HG02759 (cell line): ENCODE results near the gene S1PR1.

ENCODE experiments used
- ATAC-seq: cut with Tn5 transposase; IDR thresholded peaks from one replicate; pipeline ENCODE4 v1.9.1; 2021; ENCODE audit warnings: mild to moderate bottlenecking, moderate library complexity; ENCODE audit not compliant: unreplicated experiment

S1PR1 gene

DNA sequence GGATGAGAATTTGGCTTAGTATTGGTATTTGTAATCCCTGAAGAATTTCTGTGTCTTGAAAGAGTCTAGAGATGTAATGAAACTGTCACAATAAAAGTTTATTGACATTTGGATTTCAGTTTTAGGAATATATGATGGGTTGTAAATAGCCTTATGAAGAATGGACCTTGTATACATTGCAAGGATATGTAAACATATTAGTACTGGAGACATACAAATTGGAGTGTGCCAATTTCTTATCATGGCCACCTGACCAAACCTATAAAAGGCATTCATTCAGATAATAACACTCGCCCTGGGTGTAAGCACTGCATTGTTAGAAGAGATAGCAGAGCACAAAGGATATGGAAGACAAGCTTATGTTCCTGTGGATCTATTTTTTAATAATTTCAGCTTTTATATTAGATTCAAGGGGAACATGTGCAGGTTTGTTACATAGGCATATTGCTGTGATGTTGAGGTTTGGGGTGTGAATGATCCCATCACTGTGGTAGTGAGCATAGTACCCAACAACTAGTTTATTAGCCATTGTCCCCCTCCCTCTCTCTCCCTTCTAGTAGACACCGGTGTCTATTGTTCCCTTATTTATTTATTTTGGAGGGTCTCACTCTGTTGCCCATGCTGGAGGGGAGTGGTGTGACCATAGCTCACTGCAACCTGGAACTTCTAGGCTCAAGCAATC lies 8.6 kb downstream of the S1PR1 start:
- ATAC-seq, result no peak

DNA sequence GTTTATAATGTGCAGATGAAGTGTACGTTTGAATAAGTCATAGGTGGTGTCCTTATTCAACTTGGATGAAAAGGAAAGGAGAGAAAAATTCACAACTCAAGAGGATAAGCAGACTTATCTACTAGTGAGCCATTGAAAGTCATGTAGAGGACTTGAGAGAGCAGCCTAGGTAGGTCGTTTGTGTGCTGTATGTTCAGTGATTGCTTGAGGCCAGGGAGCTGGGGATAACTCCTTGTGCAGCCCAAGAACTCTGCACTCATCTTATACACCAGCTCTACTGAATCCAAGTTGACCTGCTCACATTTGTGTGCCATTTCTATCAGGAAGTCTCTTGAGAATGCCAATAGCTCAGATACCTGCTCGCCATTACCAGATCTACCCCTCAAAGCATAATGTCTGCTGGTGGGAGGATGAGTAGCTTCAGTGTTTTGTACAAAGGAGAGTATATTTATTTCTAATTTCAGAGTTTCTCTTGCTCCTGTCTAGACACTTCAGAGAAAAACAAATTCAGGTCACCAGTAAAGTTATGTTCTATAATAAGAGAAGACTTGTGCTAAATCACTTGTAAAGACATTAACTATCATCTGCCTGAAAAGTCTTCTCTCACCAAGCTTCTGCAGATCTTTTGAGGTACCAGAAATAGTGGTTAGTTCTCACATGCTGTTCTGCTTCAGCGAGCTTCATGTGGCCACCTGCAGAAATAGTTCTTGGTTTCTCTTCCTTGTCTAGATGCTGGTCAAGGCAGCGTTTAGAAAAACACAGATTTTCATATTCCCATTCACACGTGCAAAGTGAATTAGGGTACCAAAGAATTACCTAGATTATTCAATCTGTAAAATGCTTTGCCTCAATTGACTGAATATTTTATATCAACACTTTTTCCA lies 10.8 kb downstream of the S1PR1 start:
- peak; percentile 96 for ATAC-seq

- ATAC-seq, result no peak
Measured at GRCh38 chr1:101250222-101250621, 13.4 kb downstream of the S1PR1 start.

GRCh38 chr1:101250656-101251272 lies 13.9 kb downstream of the S1PR1 start:
- no peak for ATAC-seq

DNA sequence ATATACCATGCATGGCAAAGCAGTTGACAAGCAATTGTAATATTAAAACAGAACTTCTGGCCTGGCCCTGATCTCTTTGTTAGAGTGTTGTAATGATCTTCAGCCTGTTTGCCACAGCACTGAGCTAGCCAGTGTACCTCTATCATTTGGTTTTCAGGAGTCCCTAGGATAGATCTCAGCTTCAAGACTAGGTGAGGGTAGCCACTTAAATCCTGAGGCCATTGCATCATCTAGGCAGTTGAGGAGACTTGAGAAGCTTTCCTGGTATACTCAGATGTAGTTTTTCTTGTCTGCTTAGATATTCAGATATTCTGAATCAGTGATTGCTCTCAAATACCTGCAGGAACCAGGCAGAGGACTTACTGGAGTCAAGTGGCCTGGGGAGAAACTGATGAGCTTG lies 14.7 kb downstream of the S1PR1 start:
- no peak for ATAC-seq

DNA sequence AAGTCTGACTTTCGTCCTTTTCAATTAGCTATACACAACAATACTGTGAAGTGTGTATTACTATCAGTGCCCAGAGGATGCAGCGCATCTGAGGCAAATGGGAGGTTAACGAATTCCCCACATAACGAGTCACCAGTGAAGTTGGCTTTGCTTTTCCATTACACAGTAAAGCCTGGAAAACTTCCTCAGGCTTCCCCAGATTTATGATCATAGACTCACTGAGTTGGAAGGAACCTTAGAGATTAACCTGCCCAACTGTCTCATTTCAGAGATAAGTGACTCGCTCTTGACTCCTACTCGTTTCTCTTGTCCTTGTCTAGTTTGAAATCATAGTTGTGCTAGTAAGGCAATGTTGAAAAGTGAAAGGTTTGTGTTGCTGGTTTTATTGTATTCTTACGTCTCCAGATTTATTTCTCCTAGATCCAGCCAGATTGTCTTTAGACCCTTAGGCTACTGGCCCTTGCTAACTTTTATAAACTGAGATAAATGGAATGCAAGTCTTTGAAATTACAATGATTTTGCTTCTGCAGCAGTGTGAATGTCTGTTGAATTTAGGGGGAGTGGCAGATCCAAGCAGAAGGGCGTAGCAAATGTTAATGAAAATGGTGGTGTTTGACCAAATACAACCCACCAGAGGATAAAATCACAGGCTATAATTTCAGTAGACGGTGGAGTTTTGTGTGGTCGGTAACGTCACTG lies 17.3 kb downstream of the S1PR1 start:
- no peak for ATAC-seq

DNA sequence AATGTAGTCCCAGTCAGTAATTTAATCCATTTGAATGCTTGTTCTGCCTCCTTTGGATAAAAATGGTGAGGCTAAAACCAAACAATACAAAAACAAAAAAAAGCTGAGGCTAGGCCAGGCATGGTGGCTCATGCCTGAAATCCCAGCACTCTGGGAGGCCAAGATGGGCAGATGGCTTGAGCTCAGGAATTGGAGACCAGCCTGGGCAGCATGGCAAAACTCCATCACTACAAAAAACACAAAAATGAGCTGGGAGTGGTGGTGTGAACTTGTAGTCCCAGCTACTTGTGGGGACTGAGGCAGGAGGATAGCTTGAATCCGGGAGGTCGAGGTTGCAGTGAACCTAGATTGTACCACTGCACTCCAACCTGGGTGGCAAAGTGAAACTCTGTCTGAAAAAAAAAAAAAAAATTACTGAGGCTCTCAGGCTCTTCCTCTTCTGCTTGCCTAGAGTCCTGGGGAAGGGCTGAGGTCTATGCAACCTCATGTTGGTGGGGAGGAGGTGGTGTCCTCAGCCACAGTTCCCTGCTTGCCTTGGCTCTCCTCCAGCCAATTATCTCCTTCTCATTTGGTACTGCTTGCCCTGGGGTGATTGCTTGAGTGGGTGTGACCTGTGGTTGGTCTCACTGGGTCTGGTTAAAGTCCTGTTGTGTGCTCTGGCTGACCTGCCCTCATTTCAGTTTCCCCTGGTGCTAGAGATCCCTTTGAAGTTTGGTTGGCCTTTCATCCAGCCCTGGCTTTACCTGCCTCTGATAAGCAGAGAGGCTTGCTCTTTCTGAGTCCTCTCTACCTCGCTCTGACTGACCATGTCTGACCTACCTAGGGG lies 20.9 kb downstream of the S1PR1 start:
- peak; percentile 92 for ATAC-seq

- no peak for ATAC-seq
Measured at GRCh38 chr1:101259744-101260148, 22.9 kb downstream of the S1PR1 start.

GRCh38 chr1:101260556-101261350 lies 23.9 kb downstream of the S1PR1 start:
- no peak for ATAC-seq

DNA sequence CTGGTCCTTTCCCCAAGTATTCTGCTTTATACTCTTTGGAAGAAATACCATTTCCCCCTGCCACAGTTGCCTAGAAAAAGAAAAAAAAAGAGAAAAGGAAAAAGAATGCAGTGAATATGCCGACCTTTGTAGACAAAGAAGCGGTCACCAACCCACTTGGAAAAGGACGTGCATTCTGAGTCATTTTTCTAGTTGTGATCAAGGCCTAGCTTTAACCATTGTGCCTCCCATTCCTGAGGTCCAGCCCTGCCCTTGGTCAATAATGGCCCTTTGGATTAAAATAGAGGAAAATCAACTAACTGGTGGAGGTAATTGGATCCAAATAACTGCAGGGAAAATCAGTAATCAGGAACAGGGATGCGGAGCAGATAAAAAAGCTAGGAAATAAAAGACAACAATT lies 24.8 kb downstream of the S1PR1 start:
- ATAC-seq, result no peak

DNA sequence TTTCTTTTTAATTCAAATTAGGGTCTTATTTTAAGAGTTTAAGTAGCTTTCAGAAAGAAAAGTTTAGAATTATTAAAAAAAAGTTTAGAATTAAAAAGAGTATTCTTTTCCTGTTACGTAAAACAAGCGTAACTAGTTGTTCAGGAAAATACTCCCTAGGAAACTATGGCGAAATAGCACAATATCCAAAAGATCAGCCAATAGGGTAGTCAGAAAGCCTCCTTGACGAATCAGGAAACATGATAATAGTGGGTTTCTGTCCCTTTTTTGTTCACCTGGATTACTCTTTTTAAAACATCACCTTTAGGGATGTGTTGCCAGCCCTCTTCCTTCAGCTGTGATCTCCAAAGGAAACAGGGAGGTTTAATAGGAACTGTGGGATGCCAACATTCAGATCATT lies 25.2 kb downstream of the S1PR1 start:
- ATAC-seq, result no peak

DNA sequence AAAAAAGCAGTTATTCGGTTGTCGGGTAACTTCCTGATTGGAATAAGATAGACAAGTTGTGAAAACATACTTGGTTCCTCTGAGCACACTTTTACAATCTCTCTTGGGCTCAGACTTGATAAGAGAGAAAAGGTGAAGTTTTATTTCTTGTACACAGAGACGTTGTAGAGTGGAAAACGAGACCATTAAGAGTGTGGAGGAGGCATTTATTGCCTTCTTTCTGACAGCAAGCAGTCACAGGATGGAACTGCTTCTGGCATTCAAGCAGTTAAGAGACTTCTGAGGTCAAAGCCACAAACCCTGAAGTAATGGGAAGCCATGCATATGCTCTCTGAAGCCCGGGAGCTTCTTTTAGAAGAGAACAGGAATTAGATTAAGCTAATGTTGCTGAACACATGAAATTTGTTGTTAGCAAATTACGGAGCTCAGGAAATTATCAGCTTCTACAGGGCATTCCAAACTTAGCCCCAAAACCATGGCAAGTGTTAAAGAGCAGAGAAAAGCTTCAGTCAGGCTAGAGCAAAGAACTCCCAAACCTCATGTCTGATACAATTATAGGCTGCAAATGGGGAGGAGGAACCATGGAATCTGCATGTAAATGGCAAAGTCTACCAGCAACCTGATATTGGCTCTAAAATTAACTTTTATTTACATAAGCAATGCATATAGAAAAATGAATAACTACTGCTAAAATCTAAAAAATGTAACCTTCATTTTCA lies 26.0 kb downstream of the S1PR1 start:
- peak; percentile 40 for ATAC-seq

GRCh38 chr1:101264697-101265096 lies 27.9 kb downstream of the S1PR1 start:
- ATAC-seq, result no peak

- ATAC-seq, result no peak
Measured at GRCh38 chr1:101265684-101266083, 28.9 kb downstream of the S1PR1 start.

- ATAC-seq, result no peak
Measured at GRCh38 chr1:101267082-101267481, 30.3 kb downstream of the S1PR1 start.

DNA sequence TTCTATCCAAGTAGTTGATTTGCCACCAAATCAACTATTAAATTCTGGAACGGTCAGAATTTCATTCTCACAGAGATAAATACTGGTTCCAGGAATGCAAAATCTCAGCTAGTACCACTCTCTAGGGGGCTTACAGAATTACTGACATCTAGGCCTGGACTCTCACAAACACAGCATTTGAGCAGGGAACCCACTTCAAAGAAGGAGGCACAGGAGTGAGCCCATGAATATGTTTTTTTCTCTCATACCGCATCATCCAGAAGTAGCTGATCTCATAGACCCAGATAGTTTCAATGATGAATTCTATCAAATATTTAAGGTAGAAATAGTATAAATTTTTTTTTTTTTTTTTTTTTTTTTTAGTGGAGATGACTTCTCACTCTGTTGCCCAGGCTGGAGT lies 32.1 kb downstream of the S1PR1 start:
- no peak for ATAC-seq

DNA sequence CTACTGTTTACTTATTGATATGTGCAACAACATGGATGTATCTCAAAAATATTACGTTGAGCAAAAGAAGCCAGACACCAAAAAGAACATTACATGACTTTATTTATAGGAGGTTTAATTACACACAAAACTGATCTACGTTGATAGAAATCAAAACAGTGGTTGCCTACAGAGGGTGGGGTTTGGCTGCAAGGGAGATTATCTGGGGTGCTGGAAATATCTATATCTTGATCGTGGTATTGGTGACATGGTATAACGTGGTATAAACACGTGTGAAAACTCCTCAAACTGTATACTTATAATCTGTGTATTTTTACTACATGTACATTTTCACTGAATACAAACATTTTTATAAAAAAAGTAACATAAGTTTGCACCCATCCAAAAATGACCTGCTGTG lies 38.9 kb downstream of the S1PR1 start:
- ATAC-seq, result no peak

DNA sequence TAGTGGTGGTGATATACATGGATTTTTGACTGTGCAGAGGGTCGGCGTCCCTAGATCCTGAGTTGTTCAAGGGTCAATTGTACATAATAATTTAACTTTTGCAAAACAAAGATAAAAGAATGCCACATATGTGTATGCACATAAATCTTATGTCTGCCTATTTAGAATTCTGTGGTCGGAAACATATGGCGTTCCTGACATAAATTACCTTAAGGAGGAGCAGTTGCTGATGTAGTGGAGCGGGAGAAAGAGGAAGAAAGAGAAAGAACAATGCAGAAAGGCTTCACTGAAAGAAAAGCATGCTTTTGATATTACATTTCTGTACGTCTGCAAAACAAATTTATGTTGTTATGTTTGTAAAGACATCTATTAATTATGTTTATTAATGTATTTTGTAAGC lies 40.0 kb downstream of the S1PR1 start:
- no peak for ATAC-seq

- no peak for ATAC-seq
Measured at GRCh38 chr1:101278238-101278637, 41.4 kb downstream of the S1PR1 start.
